WTC11 (cell line): Measurements from ENCODE around the gene RNASE4. TPM values are rescaled to one million over a fixed set of nuclear protein-coding genes. Genes with fewer than 3 reads are reported as not detected.

Experiments used
- ATAC-seq: fragments of 200-7000 bp; cut with Tn5 transposase; 2 replicates; pipeline ENCODE4 v1.10.0; 2021; ENCODE audit warnings: mild to moderate bottlenecking, moderate library complexity
- CTCF ChIA-PET: fragments of 300-600 bp; sonication (Branson Sonifier 250); formaldehyde crosslinking; loops from one replicate; lab custom pipeline; 2021; ENCODE audit warnings: antibody characterized with exemption; lab: Charles Lee
- POLR2A ChIA-PET: fragments of 350-600 bp; sonication (Branson Sonifier 250); formaldehyde crosslinking; loops from one replicate; lab custom pipeline; 2021; ENCODE audit warnings: antibody characterized with exemption; lab: Charles Lee
- DNase-seq: peaks from one replicate; pipeline ENCODE4 v3.0.0; 2021; ENCODE audit warnings: low spot score
- H3K27ac Mint-ChIP-seq: 2 replicates; pipeline ENCODE4 v1.8.0; 2021; ENCODE audit warnings: mixed read lengths
- H3K27me3 Mint-ChIP-seq: 2 replicates; pipeline ENCODE4 v1.8.0; 2021; ENCODE audit warnings: low read depth, mild to moderate bottlenecking, moderate library complexity, mixed read lengths
- H3K36me3 Mint-ChIP-seq: 2 replicates; pipeline ENCODE4 v1.8.0; 2021; ENCODE audit warnings: mixed read lengths
- H3K4me1 Mint-ChIP-seq: 2 replicates; pipeline ENCODE4 v1.8.0; 2022; ENCODE audit warnings: mixed read lengths
- H3K4me3 Mint-ChIP-seq: 2 replicates; pipeline ENCODE4 v1.8.0; 2021; ENCODE audit warnings: mild to moderate bottlenecking, moderate library complexity, mixed read lengths
- H3K9me3 Mint-ChIP-seq: 2 replicates; pipeline ENCODE4 v1.8.0; 2021; ENCODE audit warnings: mixed read lengths
- E2F4 ChIP-seq: sonication (generic); formaldehyde crosslinking; IDR thresholded peaks from 2 replicates; pipeline ENCODE4 v1.8.1; 2022; ENCODE audit warnings: low read depth, mild to moderate bottlenecking, moderate library complexity, missing genetic modification reagents, borderline replicate concordance
- ESRRA ChIP-seq: sonication (generic); formaldehyde crosslinking; IDR thresholded peaks from 2 replicates; pipeline ENCODE4 v1.8.1; 2022; ENCODE audit warnings: mild to moderate bottlenecking, missing genetic modification reagents, borderline replicate concordance
- FOXP4 ChIP-seq: sonication (generic); formaldehyde crosslinking; IDR thresholded peaks from 2 replicates; pipeline ENCODE4 v1.8.0; 2022; ENCODE audit warnings: mild to moderate bottlenecking, missing genetic modification reagents
- GABPB1 ChIP-seq: sonication (generic); formaldehyde crosslinking; IDR thresholded peaks from 2 replicates; pipeline ENCODE4 v1.8.1; 2023; ENCODE audit warnings: mild to moderate bottlenecking, missing genetic modification reagents
- MAX ChIP-seq: sonication (generic); formaldehyde crosslinking; IDR thresholded peaks from 2 replicates; pipeline ENCODE4 v1.8.0; 2022; ENCODE audit warnings: mild to moderate bottlenecking, missing genetic modification reagents
- ZNF281 ChIP-seq: sonication (generic); formaldehyde crosslinking; IDR thresholded peaks from 2 replicates; pipeline ENCODE4 v1.8.0; 2023; ENCODE audit warnings: mild to moderate bottlenecking, missing genetic modification reagents
- total RNA-seq: library from RNA; stranded (reverse); gene quantifications from 3 replicates; pipeline ENCODE4 v1.2.3, GENCODE V29; 2021
- TF ChIP-seq, protein P1 (sequence below): fragments of 250-450 bp; sonication (Bioruptor Pico); IDR thresholded peaks from 2 replicates; pipeline ENCODE4 v1.9.0; 2021; ENCODE audit warnings: mild to moderate bottlenecking

The RNASE4 gene
- total RNA-seq, 1 experiment from 2014 or later: 2.8 TPM

DNA sequence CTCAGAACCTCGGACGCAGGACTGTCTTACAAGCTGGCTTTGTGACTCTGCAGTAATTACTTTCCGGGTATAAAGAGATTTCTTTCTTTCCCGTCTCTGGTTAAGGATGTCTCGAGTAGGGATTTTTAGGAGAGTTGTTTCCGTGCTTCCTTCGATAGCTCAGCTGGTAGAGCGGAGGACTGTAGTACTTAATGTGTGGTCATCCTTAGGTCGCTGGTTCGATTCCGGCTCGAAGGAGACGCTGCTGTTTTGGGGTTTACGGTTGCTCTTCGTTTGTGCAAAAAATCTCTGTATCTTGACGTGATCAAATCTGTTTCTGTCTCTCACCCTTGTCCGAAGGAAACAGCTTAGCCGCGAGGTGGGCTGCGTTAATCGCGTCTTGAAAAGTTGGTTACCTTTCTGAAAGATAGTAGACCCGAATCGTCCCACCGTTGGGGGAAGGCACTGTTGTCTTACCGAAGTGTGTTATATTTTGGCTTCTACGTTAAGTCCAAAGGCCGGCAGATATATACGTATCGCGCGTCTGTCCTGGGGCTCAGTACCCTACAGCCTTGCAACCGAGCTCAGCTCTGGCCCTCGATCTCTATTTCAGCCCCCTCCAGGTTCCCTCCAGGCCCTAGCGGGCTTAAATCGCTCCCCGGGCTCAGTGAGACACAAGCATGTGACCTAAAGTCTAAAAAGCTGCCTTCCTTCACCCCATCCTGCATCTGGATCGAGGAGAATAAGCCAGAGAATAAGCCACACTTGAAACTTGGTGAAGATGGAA lies 1.1 kb upstream of the RNASE4 start (continued):
- TF ChIP-seq, protein P1, sequence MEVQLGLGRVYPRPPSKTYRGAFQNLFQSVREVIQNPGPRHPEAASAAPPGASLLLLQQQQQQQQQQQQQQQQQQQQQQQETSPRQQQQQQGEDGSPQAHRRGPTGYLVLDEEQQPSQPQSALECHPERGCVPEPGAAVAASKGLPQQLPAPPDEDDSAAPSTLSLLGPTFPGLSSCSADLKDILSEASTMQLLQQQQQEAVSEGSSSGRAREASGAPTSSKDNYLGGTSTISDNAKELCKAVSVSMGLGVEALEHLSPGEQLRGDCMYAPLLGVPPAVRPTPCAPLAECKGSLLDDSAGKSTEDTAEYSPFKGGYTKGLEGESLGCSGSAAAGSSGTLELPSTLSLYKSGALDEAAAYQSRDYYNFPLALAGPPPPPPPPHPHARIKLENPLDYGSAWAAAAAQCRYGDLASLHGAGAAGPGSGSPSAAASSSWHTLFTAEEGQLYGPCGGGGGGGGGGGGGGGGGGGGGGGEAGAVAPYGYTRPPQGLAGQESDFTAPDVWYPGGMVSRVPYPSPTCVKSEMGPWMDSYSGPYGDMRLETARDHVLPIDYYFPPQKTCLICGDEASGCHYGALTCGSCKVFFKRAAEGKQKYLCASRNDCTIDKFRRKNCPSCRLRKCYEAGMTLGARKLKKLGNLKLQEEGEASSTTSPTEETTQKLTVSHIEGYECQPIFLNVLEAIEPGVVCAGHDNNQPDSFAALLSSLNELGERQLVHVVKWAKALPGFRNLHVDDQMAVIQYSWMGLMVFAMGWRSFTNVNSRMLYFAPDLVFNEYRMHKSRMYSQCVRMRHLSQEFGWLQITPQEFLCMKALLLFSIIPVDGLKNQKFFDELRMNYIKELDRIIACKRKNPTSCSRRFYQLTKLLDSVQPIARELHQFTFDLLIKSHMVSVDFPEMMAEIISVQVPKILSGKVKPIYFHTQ: no peak

DNA sequence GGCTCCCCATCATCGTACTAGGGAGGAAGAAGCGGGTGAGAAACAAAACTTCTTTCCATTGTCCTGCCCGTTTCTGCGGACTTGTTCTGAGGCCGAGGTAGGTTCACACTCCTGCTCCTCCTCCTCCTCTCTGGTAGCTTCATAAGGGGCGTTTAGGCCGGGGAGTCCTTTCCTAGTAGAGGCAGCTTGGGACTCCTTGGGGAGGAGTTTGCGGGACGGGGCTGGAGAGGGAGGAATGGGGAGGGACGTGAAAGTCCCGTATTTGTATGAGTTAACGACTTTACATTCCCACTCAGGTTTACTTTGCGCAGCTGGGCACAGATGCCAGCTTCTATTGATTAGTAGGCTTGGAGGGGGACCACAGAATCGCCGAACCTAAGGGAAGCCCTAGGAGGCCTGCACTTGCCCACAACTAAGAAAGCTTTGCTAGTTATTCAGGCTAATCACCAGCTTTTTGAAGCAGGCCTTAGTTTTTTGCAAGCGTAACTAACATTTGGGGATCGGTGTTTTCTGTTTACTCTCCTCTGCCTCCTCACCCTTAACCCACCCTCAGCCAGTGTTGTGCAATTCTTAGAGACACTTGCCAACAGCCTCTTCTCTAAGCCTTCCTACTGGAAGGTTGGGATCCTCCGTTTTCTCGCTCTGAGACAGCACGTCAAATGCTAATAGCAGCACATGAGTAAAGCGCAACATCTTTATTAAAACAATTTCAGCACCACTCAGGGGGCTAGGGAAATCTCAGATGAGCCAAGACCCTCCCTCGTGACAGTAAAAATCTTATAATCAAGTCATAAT lies 499 bp downstream of the RNASE4 start:
- Mint-ChIP-seq H3K9me3 (no peaks in the 10 kb centered on the region), H3K36me3 (no peaks in the 10 kb centered on the region), H3K27me3 (peaks cover 10% of the 10 kb centered on the region), H3K4me1 (peaks cover 22% of the 10 kb centered on the region), H3K27ac (peak overlapping the region; percentile 18), H3K4me3 (no peak overlapping the region)
- DNase-seq (peak; percentile 29), ATAC-seq (peak; percentile 7)
- POLR2A ChIA-PET: interaction anchor here (1.0 to 1.4 kb wide), 4 partner anchors 28 to 342 kb away, joined by 3 to 4 read pairs (median 3); no protein-coding TSS in a partner anchor
- CTCF ChIA-PET: interaction anchor here (0.5 to 8.1 kb wide), 17 partner anchors 9 to 387 kb away, joined by 3 to 106 read pairs (median 5); no protein-coding TSS in a partner anchor
- TF ChIP-seq ZNF281 (CRISPR knock-in tag) (no peak), GABPB1 (CRISPR knock-in tag) (peak; percentile 75)
- TF ChIP-seq, all 79 proteins: peak for 1

DNA sequence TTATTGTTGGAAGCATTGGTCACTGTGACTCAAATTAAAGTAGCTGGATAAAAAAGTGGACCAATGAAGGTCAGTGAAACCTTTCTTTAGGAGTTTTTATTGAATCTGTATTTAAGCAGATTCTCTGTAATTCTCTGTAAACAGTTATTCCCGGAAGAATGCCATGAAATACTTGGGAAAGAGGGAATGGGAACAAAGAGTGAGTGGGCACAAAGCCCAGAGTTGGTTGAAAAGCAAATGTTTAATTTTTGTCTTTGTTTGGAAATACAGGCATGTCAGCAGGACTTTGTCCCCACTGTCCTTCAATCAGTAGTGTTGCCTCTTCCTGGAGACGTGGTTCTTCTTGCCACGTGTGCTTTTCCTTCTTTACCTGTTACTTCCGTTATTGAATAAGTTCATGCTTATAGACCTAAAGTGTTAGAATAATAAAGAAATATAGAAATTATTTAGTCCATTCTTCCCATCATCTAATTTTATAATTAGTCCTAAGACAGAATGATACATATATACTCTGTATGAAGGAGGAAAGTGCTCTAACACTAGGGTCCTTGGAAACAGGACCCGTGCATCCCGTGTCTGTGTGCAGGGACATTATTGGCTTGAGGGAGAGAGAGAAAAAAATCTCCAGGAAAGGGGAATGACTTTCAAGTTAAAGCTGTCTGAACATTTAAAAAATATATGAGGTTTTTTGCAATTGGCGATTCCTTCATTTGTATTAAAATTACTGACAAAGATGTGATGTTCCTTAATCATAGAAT lies 2.2 kb downstream of the RNASE4 start:
- no peak for ATAC-seq
- CTCF ChIA-PET: interaction anchor here (1.2 to 8.1 kb wide), 2 partner anchors 29 kb away, joined by 6 to 106 read pairs; no protein-coding TSS in a partner anchor
- no peak for DNase-seq
- H3K36me3 Mint-ChIP-seq: no peaks in the 10 kb centered on the region
- H3K27me3 Mint-ChIP-seq: peaks cover 9% of the 10 kb centered on the region
- POLR2A ChIA-PET: no interaction called here
- peaks cover 12% of the 10 kb centered on the region for H3K4me1 Mint-ChIP-seq
- no peak overlapping the region for H3K27ac Mint-ChIP-seq
- no peak overlapping the region for H3K4me3 Mint-ChIP-seq
- TF ChIP-seq GABPB1 (CRISPR knock-in tag) (peak; percentile 81), MAX (CRISPR knock-in tag) (no peak)
- H3K9me3 Mint-ChIP-seq: no peaks in the 10 kb centered on the region

DNA sequence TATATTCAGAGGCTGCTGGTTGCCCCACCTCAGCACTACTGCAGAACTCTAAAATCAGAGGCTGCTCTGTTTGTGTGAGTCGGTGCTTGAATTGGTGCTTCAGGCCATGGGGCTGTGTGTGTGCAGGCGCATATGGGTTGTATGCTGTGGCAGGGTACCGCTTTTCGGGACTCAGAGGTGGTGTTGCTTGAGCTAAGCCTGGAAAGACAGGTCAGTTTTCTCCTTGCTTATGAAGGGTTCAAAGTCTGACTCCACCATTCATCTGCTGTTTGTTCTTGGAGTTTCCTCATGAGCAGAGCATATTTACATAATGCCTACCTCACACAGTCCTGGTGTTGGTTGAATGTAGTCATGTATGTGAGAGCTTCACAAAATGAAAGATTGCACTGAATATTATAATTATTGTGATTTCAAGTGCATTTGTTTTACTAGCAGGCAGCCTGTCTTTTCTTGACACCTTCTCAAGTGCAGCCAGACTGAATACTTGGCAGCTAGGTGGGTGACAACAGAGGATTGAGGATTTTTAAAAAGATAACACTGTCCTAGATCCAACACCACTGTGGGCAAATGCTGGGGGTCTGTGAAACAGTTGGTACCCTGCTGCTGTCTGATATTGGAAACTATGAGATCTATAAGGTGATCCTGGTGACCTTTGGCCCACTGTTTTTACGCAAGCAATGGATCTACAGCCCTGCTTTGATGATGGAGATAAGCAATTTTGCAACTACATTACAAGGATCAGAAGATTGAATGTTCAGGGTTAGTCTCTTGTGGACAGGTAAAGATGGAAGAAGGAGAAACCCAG lies 3.2 kb downstream of the RNASE4 start:
- H3K36me3 Mint-ChIP-seq: no peaks in the 10 kb centered on the region
- H3K4me1 Mint-ChIP-seq: peaks cover 12% of the 10 kb centered on the region
- no peak overlapping the region for H3K27ac Mint-ChIP-seq
- TF ChIP-seq ESRRA (CRISPR knock-in tag) (no peak), GABPB1 (CRISPR knock-in tag) (no peak; the same call in 1 of the 2 replicates), ZNF281 (CRISPR knock-in tag) (no peak), E2F4 (no peak), FOXP4 (CRISPR knock-in tag) (no peak)

More for the DNA sequence above, 3.2 kb downstream of the RNASE4 start:
- CTCF ChIA-PET: interaction anchor here (1.2 kb wide), 1 partner anchor 30 kb away, joined by 6 read pairs; no protein-coding TSS in a partner anchor
- Mint-ChIP-seq H3K27me3 (peaks cover 6% of the 10 kb centered on the region), H3K4me3 (no peak overlapping the region), H3K9me3 (no peaks in the 10 kb centered on the region)
- POLR2A ChIA-PET: interaction anchor here (0.8 kb wide), 1 partner anchor 25 kb away, joined by 3 read pairs; no protein-coding TSS in a partner anchor
- no peak for ATAC-seq
- DNase-seq: no peak
